HL-60 (cell line): Measurements from ENCODE around the gene MPPE1.

Experiments used
- DNase-seq, 2 experiments: peaks; one replicate each; pipeline ENCODE4 v3.0.0-alpha.2; 2010 to 2020; ENCODE audit warnings: low read depth in 1 of 2, low spot score in 1 of 2
- H3K27ac ChIP-seq: fragments of 250-450 bp; sonication (Bioruptor Pico); replicated peaks from 2 replicates; pipeline ENCODE4 v1.5.1; 2020; ENCODE audit warnings: mild to moderate bottlenecking, moderate library complexity
- H3K27me3 ChIP-seq: fragments of 250-450 bp; sonication (Bioruptor Pico); 2 replicates; pipeline ENCODE4 v1.5.1; 2021; ENCODE audit warnings: mild to moderate bottlenecking, moderate library complexity; ENCODE audit not compliant: insufficient read depth, poor library complexity, severe bottlenecking
- H3K4me3 ChIP-seq: replicated peaks from 2 replicates; pipeline ENCODE4 v1.5.1; 2011; ENCODE audit warnings: mild to moderate bottlenecking, control low read depth, low read length; ENCODE audit not compliant: insufficient read depth
- GABPA ChIP-seq: IDR thresholded peaks from 2 replicates; pipeline ENCODE4 v1.6.1; 2012; ENCODE audit warnings: low read depth
- POLR2AphosphoS5 ChIP-seq: IDR thresholded peaks from 2 replicates; pipeline ENCODE4 v1.6.1; 2012; ENCODE audit warnings: low read depth
- SPI1 ChIP-seq: IDR thresholded peaks from 2 replicates; pipeline ENCODE4 v1.6.1; 2012; ENCODE audit warnings: low read depth, mild to moderate bottlenecking, borderline replicate concordance
- TF ChIP-seq, protein P1 (sequence below): IDR thresholded peaks from one replicate; pipeline ENCODE4 v1.5.1; 2011; ENCODE audit warnings: low read length, control low read depth, inconsistent platforms; ENCODE audit not compliant: insufficient read depth
- TF ChIP-seq, protein P2 (sequence below): IDR thresholded peaks from 2 replicates; pipeline ENCODE4 v1.6.1; 2012; ENCODE audit warnings: low read depth; ENCODE audit not compliant: insufficient replicate concordance

MPPE1 gene

DNA sequence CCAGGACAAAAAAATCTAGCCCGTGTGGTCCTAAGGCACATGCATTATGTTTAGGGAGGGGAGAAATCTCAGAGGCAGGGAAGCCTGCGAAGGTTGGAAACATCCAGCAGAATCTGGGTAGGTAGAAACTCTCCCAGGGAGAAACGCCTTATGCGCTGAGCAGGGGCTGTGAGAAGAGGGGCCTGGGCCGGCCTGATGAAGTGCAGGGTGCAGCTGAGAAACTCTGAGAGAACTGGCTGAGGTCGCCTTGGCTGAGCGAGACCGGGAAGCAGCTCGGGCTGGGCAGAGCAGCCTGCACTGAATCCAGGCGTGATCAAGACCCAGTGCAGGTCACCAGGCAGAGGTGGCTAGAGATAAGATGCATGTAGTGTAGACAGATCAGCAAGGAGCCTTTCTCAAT is 41.8 kb downstream of the MPPE1 start:
- H3K4me3 ChIP-seq, result no peak overlapping the region
- TF ChIP-seq SPI1, result no peak
- TF ChIP-seq, protein P1, sequence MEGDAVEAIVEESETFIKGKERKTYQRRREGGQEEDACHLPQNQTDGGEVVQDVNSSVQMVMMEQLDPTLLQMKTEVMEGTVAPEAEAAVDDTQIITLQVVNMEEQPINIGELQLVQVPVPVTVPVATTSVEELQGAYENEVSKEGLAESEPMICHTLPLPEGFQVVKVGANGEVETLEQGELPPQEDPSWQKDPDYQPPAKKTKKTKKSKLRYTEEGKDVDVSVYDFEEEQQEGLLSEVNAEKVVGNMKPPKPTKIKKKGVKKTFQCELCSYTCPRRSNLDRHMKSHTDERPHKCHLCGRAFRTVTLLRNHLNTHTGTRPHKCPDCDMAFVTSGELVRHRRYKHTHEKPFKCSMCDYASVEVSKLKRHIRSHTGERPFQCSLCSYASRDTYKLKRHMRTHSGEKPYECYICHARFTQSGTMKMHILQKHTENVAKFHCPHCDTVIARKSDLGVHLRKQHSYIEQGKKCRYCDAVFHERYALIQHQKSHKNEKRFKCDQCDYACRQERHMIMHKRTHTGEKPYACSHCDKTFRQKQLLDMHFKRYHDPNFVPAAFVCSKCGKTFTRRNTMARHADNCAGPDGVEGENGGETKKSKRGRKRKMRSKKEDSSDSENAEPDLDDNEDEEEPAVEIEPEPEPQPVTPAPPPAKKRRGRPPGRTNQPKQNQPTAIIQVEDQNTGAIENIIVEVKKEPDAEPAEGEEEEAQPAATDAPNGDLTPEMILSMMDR, result no peak
- no peak overlapping the region for H3K27ac ChIP-seq
- peaks cover 7% of the 10 kb centered on the region for H3K27me3 ChIP-seq
- no peak for DNase-seq

DNA sequence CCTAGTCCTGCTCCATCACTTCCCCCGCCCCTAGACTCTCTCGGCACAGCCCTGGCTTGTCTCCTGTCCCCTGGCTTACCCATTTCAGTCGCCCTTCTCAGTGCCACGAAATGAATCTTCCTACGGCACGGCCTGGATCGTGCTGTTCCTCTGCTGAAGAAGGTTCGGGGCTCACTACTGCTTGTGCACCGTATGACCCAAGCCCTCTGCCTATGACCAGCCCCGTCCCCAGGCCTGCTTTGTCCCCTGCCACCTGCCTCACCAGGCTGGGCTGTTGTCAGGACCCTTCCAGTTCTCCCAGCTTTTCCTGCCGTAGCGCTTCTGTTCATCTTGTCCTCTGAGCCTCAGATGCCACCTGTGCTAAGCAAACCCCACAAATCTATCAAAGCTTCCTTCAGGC is 43.0 kb downstream of the MPPE1 start:
- no peak for DNase-seq
- Histone ChIP-seq H3K27me3 (peaks cover 3% of the 10 kb centered on the region), H3K27ac (no peak overlapping the region), H3K4me3 (no peak overlapping the region)
- TF ChIP-seq POLR2AphosphoS5 (no peak), SPI1 (no peak), GABPA (no peak)
- TF ChIP-seq, protein P1, result no peak
- TF ChIP-seq, protein P2, sequence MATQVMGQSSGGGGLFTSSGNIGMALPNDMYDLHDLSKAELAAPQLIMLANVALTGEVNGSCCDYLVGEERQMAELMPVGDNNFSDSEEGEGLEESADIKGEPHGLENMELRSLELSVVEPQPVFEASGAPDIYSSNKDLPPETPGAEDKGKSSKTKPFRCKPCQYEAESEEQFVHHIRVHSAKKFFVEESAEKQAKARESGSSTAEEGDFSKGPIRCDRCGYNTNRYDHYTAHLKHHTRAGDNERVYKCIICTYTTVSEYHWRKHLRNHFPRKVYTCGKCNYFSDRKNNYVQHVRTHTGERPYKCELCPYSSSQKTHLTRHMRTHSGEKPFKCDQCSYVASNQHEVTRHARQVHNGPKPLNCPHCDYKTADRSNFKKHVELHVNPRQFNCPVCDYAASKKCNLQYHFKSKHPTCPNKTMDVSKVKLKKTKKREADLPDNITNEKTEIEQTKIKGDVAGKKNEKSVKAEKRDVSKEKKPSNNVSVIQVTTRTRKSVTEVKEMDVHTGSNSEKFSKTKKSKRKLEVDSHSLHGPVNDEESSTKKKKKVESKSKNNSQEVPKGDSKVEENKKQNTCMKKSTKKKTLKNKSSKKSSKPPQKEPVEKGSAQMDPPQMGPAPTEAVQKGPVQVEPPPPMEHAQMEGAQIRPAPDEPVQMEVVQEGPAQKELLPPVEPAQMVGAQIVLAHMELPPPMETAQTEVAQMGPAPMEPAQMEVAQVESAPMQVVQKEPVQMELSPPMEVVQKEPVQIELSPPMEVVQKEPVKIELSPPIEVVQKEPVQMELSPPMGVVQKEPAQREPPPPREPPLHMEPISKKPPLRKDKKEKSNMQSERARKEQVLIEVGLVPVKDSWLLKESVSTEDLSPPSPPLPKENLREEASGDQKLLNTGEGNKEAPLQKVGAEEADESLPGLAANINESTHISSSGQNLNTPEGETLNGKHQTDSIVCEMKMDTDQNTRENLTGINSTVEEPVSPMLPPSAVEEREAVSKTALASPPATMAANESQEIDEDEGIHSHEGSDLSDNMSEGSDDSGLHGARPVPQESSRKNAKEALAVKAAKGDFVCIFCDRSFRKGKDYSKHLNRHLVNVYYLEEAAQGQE, result no peak

- TF ChIP-seq SPI1 (no peak), POLR2AphosphoS5 (no peak), GABPA (no peak)
- TF ChIP-seq, protein P1, result no peak
- TF ChIP-seq, protein P2, result no peak
- H3K27ac ChIP-seq, result no peak overlapping the region
- no peaks in the 10 kb centered on the region for H3K27me3 ChIP-seq
- DNase-seq, result no peak
- H3K4me3 ChIP-seq, result no peak overlapping the region
Observed at GRCh38 chr18:11864471-11864870, 43.6 kb downstream of the MPPE1 start.

DNA sequence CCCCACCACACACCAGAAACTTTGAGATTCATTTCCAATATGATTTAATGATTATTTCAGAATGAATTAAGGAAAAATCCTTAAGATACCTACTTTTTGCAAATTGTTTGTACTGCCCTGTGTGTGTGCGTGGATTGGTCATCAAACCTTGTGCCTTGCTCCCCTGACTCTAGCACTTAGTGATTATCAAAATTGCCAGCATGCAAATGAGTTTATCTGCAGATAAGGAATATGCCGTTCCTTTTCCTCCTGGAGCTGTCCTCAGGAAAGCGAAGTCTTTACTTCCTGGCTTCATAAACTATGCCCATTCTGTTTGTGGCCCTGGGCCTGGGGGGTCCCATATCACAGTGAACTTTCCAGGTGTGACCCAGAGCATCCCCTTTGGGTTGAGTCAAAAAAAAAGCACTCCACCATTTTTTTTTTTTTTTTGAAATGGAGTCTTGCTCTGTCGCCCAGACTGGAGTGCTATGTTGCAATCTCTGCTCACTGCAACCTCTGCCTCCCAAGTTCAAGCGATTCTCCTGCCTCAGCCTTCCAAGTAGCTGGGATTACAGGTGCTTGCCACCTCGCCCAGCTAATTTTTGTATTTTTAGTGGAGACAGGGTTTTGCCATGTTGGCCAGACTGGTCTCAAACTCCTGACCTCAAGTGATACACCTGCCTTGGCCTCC is 45.5 kb downstream of the MPPE1 start:
- TF ChIP-seq POLR2AphosphoS5 (no peak), GABPA (no peak), SPI1 (no peak)
- TF ChIP-seq, protein P1, result no peak
- TF ChIP-seq, protein P2, result no peak
- Histone ChIP-seq H3K4me3 (no peak overlapping the region), H3K27me3 (no peaks in the 10 kb centered on the region), H3K27ac (no peak overlapping the region)
- DNase-seq, result no peak
